Ovary (tissue), 3 donors: ENCODE results near the gene CFAP65.

Source experiments
- EP300 ChIP-seq: sonication (generic); formaldehyde crosslinking; IDR thresholded peaks from one replicate; pipeline ENCODE4 v1.6.1; 2017; ENCODE audit warnings: antibody characterized with exemption
- TF ChIP-seq, protein P1 (sequence below), 3 donors: fragments of 450-650 bp in 2 of 3; fragments of 200-600 bp in 1 of 3; IDR thresholded peaks; one replicate each; pipeline versions ENCODE4 v1.5.1 to v1.8.0; 2016 to 2022; ENCODE audit warnings: antibody characterized with exemption in 3 of 3, mild to moderate bottlenecking in 1 of 3
- donor health status: DM: no; HTN: no; CAD: no.

DNA sequence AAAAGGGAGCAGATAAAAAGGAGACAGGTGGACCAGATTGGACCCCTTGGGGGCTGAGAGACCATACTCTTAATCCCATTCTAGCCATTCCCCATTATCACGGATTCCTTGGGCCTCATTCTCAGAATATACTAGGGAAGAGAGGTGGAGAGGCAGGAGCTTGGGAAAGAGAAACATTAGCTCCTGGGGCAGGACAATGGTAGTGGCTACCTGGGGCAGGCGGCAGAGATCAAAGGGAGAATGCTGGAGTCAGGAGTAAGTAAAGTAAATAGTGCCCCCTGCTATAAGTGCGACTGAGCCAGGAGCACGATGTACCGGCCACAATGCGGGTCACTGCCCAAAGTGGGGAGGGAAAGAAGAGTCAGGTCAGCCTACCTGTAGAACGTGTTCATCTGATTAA is 39.8 kb upstream of the CFAP65 start:
- TF ChIP-seq, protein P1, sequence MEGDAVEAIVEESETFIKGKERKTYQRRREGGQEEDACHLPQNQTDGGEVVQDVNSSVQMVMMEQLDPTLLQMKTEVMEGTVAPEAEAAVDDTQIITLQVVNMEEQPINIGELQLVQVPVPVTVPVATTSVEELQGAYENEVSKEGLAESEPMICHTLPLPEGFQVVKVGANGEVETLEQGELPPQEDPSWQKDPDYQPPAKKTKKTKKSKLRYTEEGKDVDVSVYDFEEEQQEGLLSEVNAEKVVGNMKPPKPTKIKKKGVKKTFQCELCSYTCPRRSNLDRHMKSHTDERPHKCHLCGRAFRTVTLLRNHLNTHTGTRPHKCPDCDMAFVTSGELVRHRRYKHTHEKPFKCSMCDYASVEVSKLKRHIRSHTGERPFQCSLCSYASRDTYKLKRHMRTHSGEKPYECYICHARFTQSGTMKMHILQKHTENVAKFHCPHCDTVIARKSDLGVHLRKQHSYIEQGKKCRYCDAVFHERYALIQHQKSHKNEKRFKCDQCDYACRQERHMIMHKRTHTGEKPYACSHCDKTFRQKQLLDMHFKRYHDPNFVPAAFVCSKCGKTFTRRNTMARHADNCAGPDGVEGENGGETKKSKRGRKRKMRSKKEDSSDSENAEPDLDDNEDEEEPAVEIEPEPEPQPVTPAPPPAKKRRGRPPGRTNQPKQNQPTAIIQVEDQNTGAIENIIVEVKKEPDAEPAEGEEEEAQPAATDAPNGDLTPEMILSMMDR (IDR thresholded peaks at IDR 0.05) = no peak
- TF ChIP-seq EP300 = no peak
